GM23338 (cell line): ENCODE data around the gene OR2J2.

Experiments
- CREB1 ChIP-seq: fragments of 250-450 bp; sonication (Bioruptor Pico); IDR thresholded peaks from 2 replicates; pipeline ENCODE4 v1.5.0; 2020; ENCODE audit warnings: low read depth, mild to moderate bottlenecking, moderate library complexity
- CTCF ChIP-seq, 2 experiments: fragments of 200-600 bp in 1 of 2; sonication (generic) in 1 of 2; conservative IDR thresholded peaks; 2 replicates each; pipeline versions ENCODE4 v1.5.1 to v1.6.1; 2016 to 2017; ENCODE audit warnings: antibody characterized with exemption in 2 of 2, low read depth in 2 of 2, mild to moderate bottlenecking in 2 of 2, moderate library complexity in 1 of 2
- ETS1 ChIP-seq: IDR thresholded peaks from 2 replicates; pipeline ENCODE4 v1.6.1; 2016; ENCODE audit warnings: antibody characterized with exemption
- EZH2 ChIP-seq: fragments of 200-600 bp; sonication (generic); IDR thresholded peaks from one replicate; pipeline ENCODE4 v1.8.0; 2017; ENCODE audit warnings: antibody characterized with exemption, mild to moderate bottlenecking, low read depth; ENCODE audit not compliant: unreplicated experiment
- EZH2phosphoT487 ChIP-seq: fragments of 200-600 bp; sonication (generic); IDR thresholded peaks from one replicate; pipeline ENCODE4 v1.8.1; 2018; ENCODE audit warnings: antibody characterized with exemption; ENCODE audit not compliant: unreplicated experiment
- JUNB ChIP-seq: IDR thresholded peaks from one replicate; pipeline ENCODE4 v1.6.1; 2016; ENCODE audit warnings: antibody characterized with exemption; ENCODE audit not compliant: unreplicated experiment
- NANOG ChIP-seq: IDR thresholded peaks from 2 replicates; pipeline ENCODE4 v1.6.1; 2016; ENCODE audit warnings: antibody characterized with exemption, borderline replicate concordance
- POLR2AphosphoS5 ChIP-seq: IDR thresholded peaks from 2 replicates; pipeline ENCODE4 v1.6.1; 2016; ENCODE audit warnings: antibody characterized with exemption, low read depth
- REST ChIP-seq: IDR thresholded peaks from one replicate; pipeline ENCODE4 v1.6.1; 2018; ENCODE audit warnings: antibody characterized with exemption; ENCODE audit not compliant: unreplicated experiment

GRCh38 chr6:29153083-29153482 is 17.6 kb upstream of the OR2J2 start:
- TF ChIP-seq CTCF (conservative IDR thresholded peaks at IDR 0.05; ENCODE audit: low read depth in 2 of 2) (no peak), EZH2phosphoT487 (no peak), POLR2AphosphoS5 (no peak), CREB1 (CRISPR knock-in tag) (no peak), REST (no peak), JUNB (no peak), EZH2 (no peak), ETS1 (no peak), NANOG (no peak)
